K562 (cell line): ENCODE results near the gene RHOF. TPM values are rescaled to one million over a fixed set of nuclear protein-coding genes. Genes with fewer than 3 reads are reported as not detected.

Experiments used
- BRF1 ChIP-seq: IDR thresholded peaks from 3 replicates; pipeline ENCODE4 v1.6.1; 2011; ENCODE audit warnings: borderline replicate concordance, mild to moderate bottlenecking; ENCODE audit not compliant: insufficient read length; ENCODE audit errors: extremely low read depth
- ESRRB ChIP-seq: fragments of 250-450 bp; sonication (Bioruptor Pico); IDR thresholded peaks from 2 replicates; pipeline ENCODE4 v1.5.0; 2020; ENCODE audit warnings: mild to moderate bottlenecking, moderate library complexity, borderline replicate concordance
- FOXK2 ChIP-seq, 2 experiments: fragments of 450-650 bp; IDR thresholded peaks in 1 of 2; conservative IDR thresholded peaks in 1 of 2; 2 replicates each; pipeline ENCODE4 v1.6.1; 2016; ENCODE audit warnings: low read depth in 2 of 2, mild to moderate bottlenecking in 1 of 2
- GABPB2 ChIP-seq: fragments of 250-450 bp; sonication (Bioruptor Pico); conservative IDR thresholded peaks from 2 replicates; pipeline ENCODE4 v1.5.1; 2021; ENCODE audit warnings: mild to moderate bottlenecking
- NR1H2 ChIP-seq: sonication (generic); formaldehyde crosslinking; IDR thresholded peaks from 2 replicates; pipeline ENCODE4 v1.4.0; 2020; ENCODE audit warnings: mild to moderate bottlenecking, missing genetic modification reagents
- SAP30 ChIP-seq: fragments of 200-600 bp; sonication (generic); IDR thresholded peaks from 2 replicates; pipeline ENCODE4 v1.6.1; 2012; ENCODE audit warnings: borderline replicate concordance, low read depth, mild to moderate bottlenecking, moderate library complexity, low read length, control low read depth, inconsistent platforms; ENCODE audit not compliant: insufficient read depth, poor library complexity, severe bottlenecking
- SLC30A9 ChIP-seq: fragments of 250-450 bp; sonication (Bioruptor Pico); IDR thresholded peaks from 2 replicates; pipeline ENCODE4 v1.8.0; 2022; ENCODE audit warnings: mild to moderate bottlenecking, moderate library complexity
- STAG1 ChIP-seq: sonication (generic); formaldehyde crosslinking; IDR thresholded peaks from 2 replicates; pipeline ENCODE4 v1.5.0; 2020; ENCODE audit warnings: missing genetic modification reagents, borderline replicate concordance
- TBL1XR1 ChIP-seq, 2 experiments: IDR thresholded peaks; 2 replicates each; pipeline ENCODE4 v1.6.1; 2012; ENCODE audit warnings: improper control_type of control experiment in 2 of 2, low read length in 2 of 2, mild to moderate bottlenecking in 1 of 2
- ZNF668 ChIP-seq: fragments of 250-450 bp; sonication (Bioruptor Pico); IDR thresholded peaks from 2 replicates; pipeline ENCODE4 v1.8.0; 2022; ENCODE audit warnings: mild to moderate bottlenecking, inconsistent platforms
- polyA plus RNA-seq, 8 experiments: library from polyadenylated mRNA; depleted of rRNA in 4 of 8; stranded (reverse) in 5 of 8; unstranded in 3 of 8; fragments of >200 nt; fragmentation: Nextera tagmentation in 2 of 8; fragmentation: Illumina TruSeq in 1 of 8; extraction: Ambion mirVana in 2 of 8; extraction: Trizol in 1 of 8; gene quantifications; 2 replicates each; pipeline versions ENCODE4 v1.2.1 to v1.2.3, GENCODE V29; 2011 to 2014; ENCODE audit warnings: inconsistent platforms in 1 of 8, missing spikeins in 1 of 8
- total RNA-seq, 7 experiments: library from RNA; depleted of rRNA in 6 of 7; stranded (reverse); fragments of >200 nt in 6 of 7; fragmentation: Illumina TruSeq in 2 of 7; extraction: Trizol in 2 of 7; gene quantifications; 2 replicates each; pipeline versions ENCODE4 v1.2.1 to v1.2.3, GENCODE V29; 2011 to 2021; ENCODE audit warnings: low replicate concordance in 1 of 7
- TF ChIP-seq, protein P1 (sequence below), 3 experiments: IDR thresholded peaks in 2 of 3; conservative IDR thresholded peaks in 1 of 3; 2 replicates each; pipeline ENCODE4 v1.5.1; 2011 to 2012; ENCODE audit warnings: low read length in 3 of 3, mild to moderate bottlenecking in 3 of 3, control low read depth in 2 of 3, improper control_type of control experiment in 1 of 3, inconsistent platforms in 1 of 3, low read depth in 1 of 3, mixed read lengths in 1 of 3, moderate library complexity in 1 of 3; ENCODE audit not compliant: insufficient read depth in 2 of 3
- TF ChIP-seq, protein P2 (sequence below): fragments of 250-450 bp; sonication (Bioruptor Pico); IDR thresholded peaks from 2 replicates; pipeline ENCODE4 v1.8.0; 2021; ENCODE audit warnings: borderline replicate concordance, mild to moderate bottlenecking, moderate library complexity; ENCODE audit not compliant: poor library complexity, severe bottlenecking
- TF ChIP-seq, protein P3 (sequence below): fragments of 450-650 bp; IDR thresholded peaks from 2 replicates; pipeline ENCODE4 v1.6.1; 2016; ENCODE audit warnings: antibody characterized with exemption
- TF ChIP-seq, protein P4 (sequence below): sonication (generic); formaldehyde crosslinking; IDR thresholded peaks from 2 replicates; pipeline ENCODE4 v1.8.0; 2022; ENCODE audit warnings: missing genetic modification reagents, mild to moderate bottlenecking, moderate library complexity, borderline replicate concordance
- TF ChIP-seq, protein P5 (sequence below): fragments of 250-450 bp; sonication (Bioruptor Pico); IDR thresholded peaks from 2 replicates; pipeline ENCODE4 v1.8.0; 2022; ENCODE audit warnings: moderate library complexity, mild to moderate bottlenecking, inconsistent platforms
- TF ChIP-seq, protein P6 (sequence below): fragments of 450-650 bp; IDR thresholded peaks from 2 replicates; pipeline ENCODE4 v1.6.1; 2016; ENCODE audit warnings: missing biosample characterization, missing genetic modification characterization
- TF ChIP-seq, protein P7 (sequence below): fragments of 250-450 bp; sonication (Bioruptor Pico); IDR thresholded peaks from 2 replicates; pipeline ENCODE4 v1.8.0; 2021; ENCODE audit warnings: moderate library complexity, mild to moderate bottlenecking, inconsistent platforms

Gene RHOF
- total and polyA plus RNA-seq, 9 of the 15 experiments (the other 6 are each of a cell fraction or from before 2014, with no cell fraction given) = 0.13 to 10.1 (median 4.0) TPM

DNA sequence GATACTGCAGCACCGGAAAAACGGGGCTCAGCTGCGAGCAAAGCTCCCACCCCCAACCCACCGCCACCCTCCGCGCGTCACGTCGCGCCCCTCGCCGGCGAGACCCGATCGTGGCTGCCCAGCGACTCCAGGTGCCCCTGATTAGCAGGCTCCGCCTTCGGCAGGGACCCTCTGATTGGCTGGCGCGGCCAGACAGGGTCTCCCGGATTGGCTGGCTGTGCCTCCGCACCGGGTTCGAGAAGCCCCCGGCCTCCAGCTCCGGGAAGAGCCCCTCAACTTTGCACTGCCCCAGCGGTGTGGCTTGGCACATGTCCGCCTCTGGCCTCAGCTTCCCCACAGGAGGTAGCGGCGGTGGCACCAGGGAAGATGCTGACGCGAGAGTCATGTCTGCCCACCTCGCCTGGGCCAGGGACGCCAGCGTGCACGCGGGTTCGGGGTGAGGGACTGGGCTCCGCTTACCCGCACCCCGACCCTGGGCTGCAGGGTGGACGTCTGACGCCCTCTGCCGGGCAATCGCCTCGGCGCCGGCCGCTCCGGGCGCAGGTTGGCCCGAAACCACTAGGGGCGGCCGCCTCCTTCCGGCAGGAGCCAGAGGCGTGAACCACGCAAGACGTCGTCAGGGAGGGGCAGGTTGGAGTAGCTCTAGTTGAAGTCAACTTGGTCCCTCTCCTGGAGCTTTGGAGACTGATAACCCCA is 498 bp upstream of the RHOF start (continued):
- TF ChIP-seq, protein P1, sequence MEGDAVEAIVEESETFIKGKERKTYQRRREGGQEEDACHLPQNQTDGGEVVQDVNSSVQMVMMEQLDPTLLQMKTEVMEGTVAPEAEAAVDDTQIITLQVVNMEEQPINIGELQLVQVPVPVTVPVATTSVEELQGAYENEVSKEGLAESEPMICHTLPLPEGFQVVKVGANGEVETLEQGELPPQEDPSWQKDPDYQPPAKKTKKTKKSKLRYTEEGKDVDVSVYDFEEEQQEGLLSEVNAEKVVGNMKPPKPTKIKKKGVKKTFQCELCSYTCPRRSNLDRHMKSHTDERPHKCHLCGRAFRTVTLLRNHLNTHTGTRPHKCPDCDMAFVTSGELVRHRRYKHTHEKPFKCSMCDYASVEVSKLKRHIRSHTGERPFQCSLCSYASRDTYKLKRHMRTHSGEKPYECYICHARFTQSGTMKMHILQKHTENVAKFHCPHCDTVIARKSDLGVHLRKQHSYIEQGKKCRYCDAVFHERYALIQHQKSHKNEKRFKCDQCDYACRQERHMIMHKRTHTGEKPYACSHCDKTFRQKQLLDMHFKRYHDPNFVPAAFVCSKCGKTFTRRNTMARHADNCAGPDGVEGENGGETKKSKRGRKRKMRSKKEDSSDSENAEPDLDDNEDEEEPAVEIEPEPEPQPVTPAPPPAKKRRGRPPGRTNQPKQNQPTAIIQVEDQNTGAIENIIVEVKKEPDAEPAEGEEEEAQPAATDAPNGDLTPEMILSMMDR (IDR thresholded peaks at IDR 0.05 in 2 of 3, conservative IDR thresholded peaks at IDR 0.05 in 1 of 3; ENCODE audit: insufficient read depth in 2 of 3, low read depth in 1 of 3, low read length in 3 of 3) = peak; percentile 100
- TF ChIP-seq, protein P2, sequence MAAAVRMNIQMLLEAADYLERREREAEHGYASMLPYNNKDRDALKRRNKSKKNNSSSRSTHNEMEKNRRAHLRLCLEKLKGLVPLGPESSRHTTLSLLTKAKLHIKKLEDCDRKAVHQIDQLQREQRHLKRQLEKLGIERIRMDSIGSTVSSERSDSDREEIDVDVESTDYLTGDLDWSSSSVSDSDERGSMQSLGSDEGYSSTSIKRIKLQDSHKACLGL = no peak
- no peak for TF ChIP-seq NR1H2 (CRISPR knock-in tag)
- TF ChIP-seq TBL1XR1 (IDR thresholded peaks at IDR 0.05; ENCODE audit: low read length in 2 of 2) = peak; percentile 28 to 31; a peak in 1 of 4 replicates
- TF ChIP-seq, protein P3, sequence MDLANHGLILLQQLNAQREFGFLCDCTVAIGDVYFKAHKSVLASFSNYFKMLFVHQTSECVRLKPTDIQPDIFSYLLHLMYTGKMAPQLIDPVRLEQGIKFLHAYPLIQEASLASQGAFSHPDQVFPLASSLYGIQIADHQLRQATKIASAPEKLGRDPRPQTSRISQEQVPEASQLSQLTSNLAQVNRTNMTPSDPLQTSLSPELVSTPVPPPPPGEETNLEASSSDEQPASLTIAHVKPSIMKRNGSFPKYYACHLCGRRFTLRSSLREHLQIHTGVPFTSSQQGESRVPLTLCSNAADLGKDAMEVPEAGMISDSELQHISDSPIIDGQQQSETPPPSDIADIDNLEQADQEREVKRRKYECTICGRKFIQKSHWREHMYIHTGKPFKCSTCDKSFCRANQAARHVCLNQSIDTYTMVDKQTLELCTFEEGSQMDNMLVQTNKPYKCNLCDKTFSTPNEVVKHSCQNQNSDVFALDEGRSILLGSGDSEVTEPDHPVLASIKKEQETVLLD = peak; percentile 67; the same call in 1 of the 2 replicates
- TF ChIP-seq, protein P4, sequence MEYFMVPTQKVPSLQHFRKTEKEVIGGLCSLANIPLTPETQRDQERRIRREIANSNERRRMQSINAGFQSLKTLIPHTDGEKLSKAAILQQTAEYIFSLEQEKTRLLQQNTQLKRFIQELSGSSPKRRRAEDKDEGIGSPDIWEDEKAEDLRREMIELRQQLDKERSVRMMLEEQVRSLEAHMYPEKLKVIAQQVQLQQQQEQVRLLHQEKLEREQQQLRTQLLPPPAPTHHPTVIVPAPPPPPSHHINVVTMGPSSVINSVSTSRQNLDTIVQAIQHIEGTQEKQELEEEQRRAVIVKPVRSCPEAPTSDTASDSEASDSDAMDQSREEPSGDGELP = peak; percentile 89
- TF ChIP-seq, protein P5, sequence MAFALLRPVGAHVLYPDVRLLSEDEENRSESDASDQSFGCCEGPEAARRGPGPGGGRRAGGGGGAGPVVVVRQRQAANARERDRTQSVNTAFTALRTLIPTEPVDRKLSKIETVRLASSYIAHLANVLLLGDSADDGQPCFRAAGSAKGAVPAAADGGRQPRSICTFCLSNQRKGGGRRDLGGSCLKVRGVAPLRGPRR = no peak
- TF ChIP-seq BRF1 = no peak
- no peak for TF ChIP-seq GABPB2
- no peak for TF ChIP-seq ZNF668
- no peak for TF ChIP-seq SAP30
- TF ChIP-seq, protein P6, sequence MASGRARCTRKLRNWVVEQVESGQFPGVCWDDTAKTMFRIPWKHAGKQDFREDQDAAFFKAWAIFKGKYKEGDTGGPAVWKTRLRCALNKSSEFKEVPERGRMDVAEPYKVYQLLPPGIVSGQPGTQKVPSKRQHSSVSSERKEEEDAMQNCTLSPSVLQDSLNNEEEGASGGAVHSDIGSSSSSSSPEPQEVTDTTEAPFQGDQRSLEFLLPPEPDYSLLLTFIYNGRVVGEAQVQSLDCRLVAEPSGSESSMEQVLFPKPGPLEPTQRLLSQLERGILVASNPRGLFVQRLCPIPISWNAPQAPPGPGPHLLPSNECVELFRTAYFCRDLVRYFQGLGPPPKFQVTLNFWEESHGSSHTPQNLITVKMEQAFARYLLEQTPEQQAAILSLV (tag) = no peak
- TF ChIP-seq, protein P7, sequence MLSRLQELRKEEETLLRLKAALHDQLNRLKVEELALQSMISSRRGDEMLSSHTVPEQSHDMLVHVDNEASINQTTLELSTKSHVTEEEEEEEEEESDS (CRISPR knock-in tag) = no peak
- no peak for TF ChIP-seq SLC30A9
- TF ChIP-seq ESRRB (CRISPR knock-in tag) = no peak
- TF ChIP-seq FOXK2 (conservative IDR thresholded peaks at IDR 0.05 in 1 of 2, IDR thresholded peaks at IDR 0.05 in 1 of 2; ENCODE audit: low read depth in 2 of 2) = 0 out of 4 replicates have a peak, but pooled peaks of 1 of the 2 experiments have one; percentile 45
- peak; percentile 99 for TF ChIP-seq STAG1 (CRISPR knock-in tag)
